GM23338 (cell line): ENCODE measurements around the gene KCNQ1OT1. TPM values are rescaled to one million over a fixed set of nuclear protein-coding genes. Genes with fewer than 3 reads are reported as not detected.

Source experiments
- ATAC-seq: fragments of 200-7000 bp; cut with Tn5 transposase; 3 replicates; pipeline ENCODE4 v1.9.1; 2020
- DNase-seq: peaks from one replicate; pipeline ENCODE4 v3.0.0-alpha.2; 2015; ENCODE audit warnings: low spot score
- H2AFZ ChIP-seq: fragments of 200-600 bp; sonication (generic); 2 replicates; pipeline ENCODE4 v1.8.0; 2016; ENCODE audit warnings: antibody characterized with exemption, mild to moderate bottlenecking, moderate library complexity
- H3F3A ChIP-seq: fragments of 200-600 bp; sonication (generic); replicated peaks from 2 replicates; pipeline ENCODE4 v1.8.0; 2017; ENCODE audit warnings: antibody characterized with exemption, mixed run types, low read depth
- H3K27ac ChIP-seq: fragments of 200-600 bp; sonication (generic); 2 replicates; pipeline ENCODE4 v1.6.1; 2016; ENCODE audit warnings: low read depth
- H3K27me3 ChIP-seq: fragments of 200-600 bp; sonication (generic); 2 replicates; pipeline ENCODE4 v1.8.0; 2016; ENCODE audit warnings: mild to moderate bottlenecking, mixed run types, moderate library complexity; ENCODE audit not compliant: insufficient read depth
- H3K36me3 ChIP-seq: fragments of 200-600 bp; sonication (generic); 2 replicates; pipeline ENCODE4 v1.8.0; 2016; ENCODE audit warnings: mild to moderate bottlenecking; ENCODE audit not compliant: insufficient read depth
- H3K4me1 ChIP-seq: fragments of 200-600 bp; sonication (generic); 2 replicates; pipeline ENCODE4 v1.8.0; 2016; ENCODE audit warnings: mild to moderate bottlenecking, moderate library complexity; ENCODE audit not compliant: insufficient read depth
- H3K4me2 ChIP-seq: fragments of 200-600 bp; sonication (generic); 2 replicates; pipeline ENCODE4 v1.7.1; 2017; ENCODE audit warnings: mixed run types
- H3K4me3 ChIP-seq: fragments of 200-600 bp; sonication (generic); 2 replicates; pipeline ENCODE4 v1.6.1; 2016; ENCODE audit warnings: mixed run types
- H3K79me2 ChIP-seq: fragments of 200-600 bp; sonication (generic); replicated peaks from 2 replicates; pipeline ENCODE4 v1.8.0; 2017; ENCODE audit warnings: mild to moderate bottlenecking; ENCODE audit not compliant: insufficient read depth
- H3K9me2 ChIP-seq: fragments of 200-600 bp; sonication (generic); 2 replicates; pipeline ENCODE4 v1.8.0; 2017; ENCODE audit not compliant: insufficient read depth
- H4K20me1 ChIP-seq: fragments of 200-600 bp; sonication (generic); replicated peaks from 2 replicates; pipeline ENCODE4 v1.8.0; 2017; ENCODE audit warnings: mild to moderate bottlenecking; ENCODE audit not compliant: insufficient read depth
- H3K27ac Mint-ChIP-seq: 2 replicates; pipeline ENCODE4 v1.8.0; 2020; ENCODE audit warnings: inconsistent platforms, mild to moderate bottlenecking, moderate library complexity, mixed read lengths
- H3K27me3 Mint-ChIP-seq: 3 replicates; pipeline ENCODE4 v1.8.0; 2022; ENCODE audit warnings: low read depth, mild to moderate bottlenecking, moderate library complexity, mixed read lengths, inconsistent platforms; ENCODE audit not compliant: insufficient read depth, poor library complexity
- H3K36me3 Mint-ChIP-seq: 3 replicates; pipeline ENCODE4 v1.8.0; 2021; ENCODE audit warnings: low read depth, mild to moderate bottlenecking, inconsistent platforms, moderate library complexity, mixed read lengths
- H3K4me1 Mint-ChIP-seq: 3 replicates; pipeline ENCODE4 v1.8.0; 2020; ENCODE audit warnings: mild to moderate bottlenecking, inconsistent platforms, mixed read lengths
- H3K4me3 Mint-ChIP-seq: 3 replicates; pipeline ENCODE4 v1.8.0; 2021; ENCODE audit warnings: moderate library complexity, mild to moderate bottlenecking, inconsistent platforms, mixed read lengths
- H3K9me3 Mint-ChIP-seq: 3 replicates; pipeline ENCODE4 v1.8.0; 2020; ENCODE audit warnings: moderate library complexity, mild to moderate bottlenecking, inconsistent platforms, mixed read lengths
- CTCF ChIP-seq, 2 experiments: fragments of 200-600 bp in 1 of 2; sonication (generic) in 1 of 2; conservative IDR thresholded peaks; 2 replicates each; pipeline versions ENCODE4 v1.5.1 to v1.6.1; 2016 to 2017; ENCODE audit warnings: antibody characterized with exemption in 2 of 2, low read depth in 2 of 2, mild to moderate bottlenecking in 2 of 2, moderate library complexity in 1 of 2
- EZH2 ChIP-seq: fragments of 200-600 bp; sonication (generic); IDR thresholded peaks from one replicate; pipeline ENCODE4 v1.8.0; 2017; ENCODE audit warnings: antibody characterized with exemption, mild to moderate bottlenecking, low read depth; ENCODE audit not compliant: unreplicated experiment
- NANOG ChIP-seq: IDR thresholded peaks from 2 replicates; pipeline ENCODE4 v1.6.1; 2016; ENCODE audit warnings: antibody characterized with exemption, borderline replicate concordance
- REST ChIP-seq: IDR thresholded peaks from one replicate; pipeline ENCODE4 v1.6.1; 2018; ENCODE audit warnings: antibody characterized with exemption; ENCODE audit not compliant: unreplicated experiment
- ZNF331 ChIP-seq: fragments of 250-450 bp; sonication (Bioruptor Pico); IDR thresholded peaks from 2 replicates; pipeline ENCODE4 v1.5.0; 2020; ENCODE audit warnings: low read depth, mild to moderate bottlenecking, moderate library complexity
- polyA plus RNA-seq: library from polyadenylated mRNA; unstranded; fragments of >200 nt; fragmentation: Nextera tagmentation; extraction: Ambion mirVana; gene quantifications from 2 replicates; pipeline ENCODE4 v1.2.1, GENCODE V29; 2016
- total RNA-seq: library from RNA; depleted of rRNA; stranded (reverse); fragments of >200 nt; shearing (Covaris generic); gene quantifications from 2 replicates; pipeline ENCODE4 v1.2.3, GENCODE V29; 2014

KCNQ1OT1 gene
- total and polyA plus RNA-seq, 2 experiments from 2014 or later: 1.5 to 4.2 TPM

GRCh38 chr11:2559527-2560311, 140.1 kb downstream of the KCNQ1OT1 start:
- Mint-ChIP-seq H3K27ac (no peak overlapping the region), H3K27me3 (peaks cover 62% of the 10 kb centered on the region), H3K4me1 (peaks cover 5% of the 10 kb centered on the region), H3K9me3 (peaks cover 3% of the 10 kb centered on the region; the same call in 1 of the 3 replicates), H3K4me3 (no peak overlapping the region), H3K36me3 (no peaks in the 10 kb centered on the region)
- no peak for ATAC-seq
- H3K9me2 ChIP-seq: no peaks in the 10 kb centered on the region
- H3K4me2 ChIP-seq: no peak overlapping the region
- no peaks in the 10 kb centered on the region for H3K36me3 ChIP-seq
- H4K20me1 ChIP-seq: no peaks in the 10 kb centered on the region
- H3K4me1 ChIP-seq: no peaks in the 10 kb centered on the region; the same call in 1 of the 2 replicates
- no peak for TF ChIP-seq REST
- no peak for TF ChIP-seq EZH2
- TF ChIP-seq NANOG: no peak
- TF ChIP-seq CTCF (conservative IDR thresholded peaks at IDR 0.05; ENCODE audit: low read depth in 2 of 2): no peak
- H3K27ac ChIP-seq: no peak overlapping the region
- no peaks in the 10 kb centered on the region for H3K79me2 ChIP-seq
- no peaks in the 10 kb centered on the region for H3F3A ChIP-seq
- no peak overlapping the region for H2AFZ ChIP-seq
- DNase-seq: no peak
- no peak overlapping the region for H3K4me3 ChIP-seq
- H3K27me3 ChIP-seq: peaks cover 55% of the 10 kb centered on the region

- Histone ChIP-seq H4K20me1 (no peaks in the 10 kb centered on the region), H3K4me2 (no peak overlapping the region), H3K9me2 (no peaks in the 10 kb centered on the region), H3K4me3 (no peak overlapping the region), H2AFZ (no peak overlapping the region), H3K79me2 (no peaks in the 10 kb centered on the region), H3K27ac (no peak overlapping the region), H3K4me1 (no peaks in the 10 kb centered on the region; the same call in 1 of the 2 replicates), H3K27me3 (peaks cover 55% of the 10 kb centered on the region), H3F3A (no peaks in the 10 kb centered on the region), H3K36me3 (no peaks in the 10 kb centered on the region)
- peaks cover 62% of the 10 kb centered on the region for H3K27me3 Mint-ChIP-seq
- no peaks in the 10 kb centered on the region for H3K36me3 Mint-ChIP-seq
- no peak overlapping the region for H3K4me3 Mint-ChIP-seq
- H3K27ac Mint-ChIP-seq: no peak overlapping the region
- DNase-seq: no peak
- H3K4me1 Mint-ChIP-seq: peaks cover 7% of the 10 kb centered on the region
- no peak for TF ChIP-seq ZNF331 (CRISPR knock-in tag)
- H3K9me3 Mint-ChIP-seq: peaks cover 3% of the 10 kb centered on the region; the same call in 1 of the 3 replicates
- ATAC-seq: no peak
These were observed 140.8 kb downstream of the KCNQ1OT1 start for GRCh38 chr11:2558861-2559526.
